HepG2 (cell line): Measurements from ENCODE around the gene ZSCAN1.

Experiments
- RFX5 ChIP-seq: IDR thresholded peaks from 2 replicates; pipeline ENCODE4 v1.6.1; 2011; ENCODE audit warnings: low read depth, low read length, improper control_type of control experiment
- TF ChIP-seq, protein P1 (sequence below): sonication (generic); formaldehyde crosslinking; IDR thresholded peaks from 2 replicates; pipeline ENCODE4 v1.9.0; 2021; ENCODE audit warnings: missing genetic modification reagents, borderline replicate concordance

DNA sequence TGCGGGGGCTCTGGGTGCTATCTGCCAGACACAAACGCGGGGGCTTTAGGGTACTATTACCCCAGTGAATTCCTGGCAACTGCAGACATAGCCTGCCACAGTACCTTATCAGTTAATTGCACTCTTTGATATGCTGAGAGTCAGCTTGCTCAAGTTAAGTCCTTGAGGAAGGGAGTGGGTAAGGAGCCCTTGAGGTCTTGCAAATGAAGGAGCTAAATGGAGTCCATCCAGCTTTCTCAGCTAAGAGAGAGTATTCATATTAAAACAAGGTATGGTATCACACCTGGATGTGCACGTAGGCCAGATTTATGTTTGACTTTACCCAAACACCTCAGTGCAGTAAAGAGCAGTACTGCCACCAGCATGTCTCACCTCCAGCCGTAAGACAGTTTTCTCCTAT is 19.7 kb upstream of the ZSCAN1 start:
- TF ChIP-seq RFX5, result no peak
- TF ChIP-seq, protein P1, sequence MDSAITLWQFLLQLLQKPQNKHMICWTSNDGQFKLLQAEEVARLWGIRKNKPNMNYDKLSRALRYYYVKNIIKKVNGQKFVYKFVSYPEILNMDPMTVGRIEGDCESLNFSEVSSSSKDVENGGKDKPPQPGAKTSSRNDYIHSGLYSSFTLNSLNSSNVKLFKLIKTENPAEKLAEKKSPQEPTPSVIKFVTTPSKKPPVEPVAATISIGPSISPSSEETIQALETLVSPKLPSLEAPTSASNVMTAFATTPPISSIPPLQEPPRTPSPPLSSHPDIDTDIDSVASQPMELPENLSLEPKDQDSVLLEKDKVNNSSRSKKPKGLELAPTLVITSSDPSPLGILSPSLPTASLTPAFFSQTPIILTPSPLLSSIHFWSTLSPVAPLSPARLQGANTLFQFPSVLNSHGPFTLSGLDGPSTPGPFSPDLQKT (CRISPR knock-in tag), result no peak
